H1 (cell line): Measurements from ENCODE around the gene ADGRB3. TPM values are rescaled to one million over a fixed set of nuclear protein-coding genes. Genes with fewer than 3 reads are reported as not detected.

ENCODE experiments used
- BCL11A ChIP-seq, 2 experiments: IDR thresholded peaks; one replicate each; pipeline ENCODE4 v1.6.1; 2011; ENCODE audit warnings: low read depth in 2 of 2, low read length in 2 of 2, mild to moderate bottlenecking in 2 of 2
- KDM5A ChIP-seq: fragments of 200-600 bp; IDR thresholded peaks from 2 replicates; pipeline ENCODE4 v1.7.1; 2012; ENCODE audit warnings: mild to moderate bottlenecking, low read length, inconsistent platforms, mixed read lengths
- POLR2AphosphoS5 ChIP-seq: IDR thresholded peaks from 2 replicates; pipeline ENCODE4 v1.6.1; 2011; ENCODE audit warnings: low read depth, low read length
- SIX5 ChIP-seq: IDR thresholded peaks from 2 replicates; pipeline ENCODE4 v1.6.1; 2011; ENCODE audit warnings: mild to moderate bottlenecking, low read depth, low read length
- TCF12 ChIP-seq: IDR thresholded peaks from 2 replicates; pipeline ENCODE4 v1.6.1; 2011; ENCODE audit warnings: low read depth, mild to moderate bottlenecking, low read length
- polyA plus RNA-seq, 7 experiments: library from polyadenylated mRNA; depleted of rRNA in 3 of 7; stranded (reverse) in 5 of 7; unstranded in 2 of 7; fragments of >200 nt in 5 of 7; fragments of 200-250 nt in 2 of 7; gene quantifications; 1 replicate in 5 of 7; 2 replicates in 1 of 7; 4 replicates in 1 of 7; pipeline versions ENCODE4 v1.2.1 to v1.2.3, GENCODE V29; 2011 to 2013; ENCODE audit warnings: missing spikeins in 2 of 7, mixed read lengths in 2 of 7
- total RNA-seq: library from RNA; stranded (reverse); fragmentation: NEBNext Ultra II Directional; extraction: Animal tissue kit (Norgen Biotek cat#: 25700); gene quantifications from 2 replicates; pipeline ENCODE4 v1.2.1, GENCODE V29; 2021

Gene ADGRB3
- total and polyA plus RNA-seq, 2 of the 8 experiments (the other 6 are each of a cell fraction or from before 2014, with no cell fraction given), result 0.35 to 1.2 TPM

GRCh38 chr6:69265090-69265489, 630.0 kb downstream of the ADGRB3 start (continued):
- TF ChIP-seq TCF12 (no peak), KDM5A (no peak), SIX5 (no peak), POLR2AphosphoS5 (no peak), BCL11A (IDR thresholded peaks at IDR 0.05; ENCODE audit: low read depth in 2 of 2, low read length in 2 of 2) (no peak)
- TF ChIP-seq, all 59 proteins: peak for 0
